Skin of body (tissue), 2 donors: ENCODE data around the gene SLC38A5. TPM values are rescaled to one million over a fixed set of nuclear protein-coding genes. Genes with fewer than 3 reads are reported as not detected.

Experiments
- DNase-seq: peaks from one replicate; lab custom pipeline; 2025; lab: John Stamatoyannopoulos, UW
- total RNA-seq: library from RNA; depleted of rRNA; stranded (reverse); fragments of >200 nt; gene quantifications from one replicate; pipeline ENCODE4 v1.2.3, GENCODE V29; 2014

The SLC38A5 gene
- total RNA-seq, 1 donor from 2014 or later = 5.9 TPM

DNA sequence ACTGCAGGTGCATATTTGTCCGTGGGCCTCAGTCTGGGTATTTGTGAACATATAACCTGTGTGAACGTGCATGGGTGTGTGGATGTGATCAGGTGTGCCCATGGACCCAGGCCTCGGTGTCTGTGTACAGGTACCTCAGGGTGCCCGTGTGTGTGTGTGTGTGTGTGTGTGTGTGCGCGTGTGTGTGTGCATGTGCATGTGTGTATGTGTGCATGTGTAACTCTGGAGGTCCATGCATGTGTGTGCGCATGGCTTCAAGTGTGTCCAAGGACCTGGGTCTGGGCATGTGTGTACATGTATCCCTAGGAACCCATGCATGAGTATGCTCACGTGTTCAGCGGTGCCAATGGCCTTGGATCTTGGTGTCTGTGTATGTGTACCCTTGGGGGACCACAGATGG is 21.7 kb upstream of the SLC38A5 start:
- no peak for DNase-seq

DNA sequence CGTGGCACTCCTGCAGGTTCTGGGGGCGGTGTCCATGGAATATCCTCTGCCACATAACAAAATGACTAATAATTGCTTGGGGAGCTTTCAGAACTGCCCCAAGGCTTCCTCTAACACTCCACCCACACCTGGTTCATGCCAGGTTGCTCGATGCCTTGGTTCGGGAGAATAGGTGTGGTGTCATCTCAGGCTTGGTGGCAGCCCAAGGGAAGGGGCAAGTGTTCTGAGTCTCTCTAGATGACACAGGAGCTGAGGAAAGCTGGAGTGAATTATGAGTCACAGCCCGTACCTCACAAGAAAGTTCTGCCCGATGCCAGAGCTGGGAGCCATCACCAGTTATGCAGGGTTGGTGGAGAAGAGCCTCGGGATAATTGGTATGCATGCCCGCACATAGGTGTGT is 20.6 kb upstream of the SLC38A5 start:
- DNase-seq = no peak

GRCh38 chrX:48489892-48490291 is 19.8 kb upstream of the SLC38A5 start:
- DNase-seq = no peak

DNA sequence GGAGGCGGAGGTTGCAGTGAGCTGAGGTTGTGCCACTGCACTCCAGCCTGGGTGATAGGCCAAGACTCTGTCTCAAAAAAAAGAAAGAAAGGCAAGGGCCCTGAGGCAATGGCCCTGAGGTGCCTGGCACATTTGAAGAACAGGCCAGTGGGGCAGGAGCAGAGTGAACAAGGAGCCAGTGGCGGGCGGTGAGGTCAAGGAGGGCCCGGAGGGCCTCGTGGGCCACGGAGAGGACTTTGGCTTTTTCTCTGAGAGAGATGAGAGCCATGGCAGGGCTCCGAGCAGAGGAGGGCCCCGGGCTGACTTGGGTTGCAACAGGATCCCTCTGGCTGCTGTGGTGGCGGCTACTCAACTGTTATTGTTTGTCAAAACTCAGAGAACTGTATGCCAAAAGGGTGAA is 19.2 kb upstream of the SLC38A5 start:
- no peak for DNase-seq

DNA sequence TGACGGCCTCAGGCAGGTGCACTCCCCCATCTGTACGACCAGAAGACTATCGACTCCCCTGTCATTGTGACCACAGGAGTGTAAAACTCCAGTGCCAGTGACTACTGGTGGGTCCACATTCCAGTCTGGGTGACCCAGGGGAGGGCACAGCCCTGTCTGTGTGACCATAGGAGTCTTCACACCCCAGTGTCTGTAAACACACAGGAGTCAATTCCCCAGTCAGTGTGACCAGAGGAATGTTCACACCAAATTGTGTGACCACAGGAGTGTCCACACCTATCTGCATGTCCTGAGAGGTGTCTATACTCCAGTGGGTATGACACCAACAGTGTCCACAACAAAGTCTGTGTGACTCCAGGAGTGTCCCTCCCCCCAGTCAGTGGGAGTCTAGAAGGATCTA is 18.0 kb upstream of the SLC38A5 start:
- no peak for DNase-seq

DNA sequence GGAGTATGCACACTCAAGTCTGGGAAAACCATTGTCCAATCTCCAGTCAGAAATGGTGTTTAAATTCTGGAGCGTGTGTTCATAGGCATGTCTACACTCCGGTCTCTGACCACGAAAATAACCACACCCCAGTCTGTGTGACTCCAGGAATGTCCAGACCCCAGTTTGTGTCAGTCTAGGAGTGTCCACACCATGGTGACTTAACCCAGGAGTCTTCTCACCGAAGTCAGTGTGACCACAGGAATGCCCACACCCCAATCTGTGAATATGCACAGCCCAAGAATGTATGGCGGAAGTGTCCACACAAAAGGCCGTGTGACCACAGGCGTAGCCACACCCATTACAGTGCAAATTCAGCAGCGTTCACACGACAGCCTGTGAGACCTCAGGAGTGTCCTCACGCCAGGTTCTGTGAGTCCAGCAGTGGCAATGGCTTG is 17.3 kb upstream of the SLC38A5 start:
- no peak for DNase-seq

GRCh38 chrX:48482526-48482925 is 12.5 kb upstream of the SLC38A5 start:
- DNase-seq = no peak

- DNase-seq = no peak
Measured at GRCh38 chrX:48480583-48480982, 10.5 kb upstream of the SLC38A5 start.

GRCh38 chrX:48480142-48480541 is 10.1 kb upstream of the SLC38A5 start:
- DNase-seq = no peak

- no peak for DNase-seq
Measured at GRCh38 chrX:48478806-48479205, 8.7 kb upstream of the SLC38A5 start.

DNA sequence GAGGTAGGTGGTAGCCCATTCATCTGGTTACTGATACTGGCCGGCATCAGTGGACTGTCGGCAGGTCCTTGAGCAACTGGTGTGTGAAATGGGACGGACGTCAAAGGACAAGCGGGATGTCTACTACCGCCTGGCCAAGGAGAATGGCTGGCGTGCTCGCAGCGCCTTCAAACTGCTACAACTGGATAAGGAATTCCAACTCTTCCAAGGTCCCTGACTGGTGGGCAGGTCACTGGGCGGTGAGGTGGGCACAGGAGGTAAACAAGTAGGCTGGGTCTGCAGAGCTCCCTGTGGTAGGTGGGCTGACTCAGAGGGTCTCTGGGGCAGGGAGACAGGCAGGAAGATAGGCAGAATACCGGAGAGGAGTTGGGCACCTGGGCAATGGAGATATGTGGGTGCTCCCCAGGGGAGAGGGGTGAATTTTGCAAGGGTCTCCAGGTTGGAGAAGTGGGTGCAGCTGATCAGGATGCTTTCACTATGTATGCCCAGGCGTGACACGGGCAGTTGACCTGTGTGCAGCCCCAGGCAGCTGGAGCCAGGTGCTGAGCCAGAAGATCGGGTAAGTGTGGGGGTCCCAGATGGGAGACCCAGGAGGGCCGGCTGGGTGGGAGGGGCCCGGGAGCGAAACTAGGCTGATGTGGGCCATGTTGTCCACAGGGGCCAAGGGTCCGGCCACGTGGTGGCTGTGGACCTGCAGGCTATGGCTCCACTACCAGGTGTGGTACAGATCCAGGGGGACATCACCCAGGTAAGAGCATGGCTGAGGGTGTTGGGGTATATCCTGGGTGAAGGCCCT is 8.1 kb upstream of the SLC38A5 start:
- DNase-seq = no peak

- DNase-seq = no peak
Measured at GRCh38 chrX:48476919-48477318, 6.9 kb upstream of the SLC38A5 start.

DNA sequence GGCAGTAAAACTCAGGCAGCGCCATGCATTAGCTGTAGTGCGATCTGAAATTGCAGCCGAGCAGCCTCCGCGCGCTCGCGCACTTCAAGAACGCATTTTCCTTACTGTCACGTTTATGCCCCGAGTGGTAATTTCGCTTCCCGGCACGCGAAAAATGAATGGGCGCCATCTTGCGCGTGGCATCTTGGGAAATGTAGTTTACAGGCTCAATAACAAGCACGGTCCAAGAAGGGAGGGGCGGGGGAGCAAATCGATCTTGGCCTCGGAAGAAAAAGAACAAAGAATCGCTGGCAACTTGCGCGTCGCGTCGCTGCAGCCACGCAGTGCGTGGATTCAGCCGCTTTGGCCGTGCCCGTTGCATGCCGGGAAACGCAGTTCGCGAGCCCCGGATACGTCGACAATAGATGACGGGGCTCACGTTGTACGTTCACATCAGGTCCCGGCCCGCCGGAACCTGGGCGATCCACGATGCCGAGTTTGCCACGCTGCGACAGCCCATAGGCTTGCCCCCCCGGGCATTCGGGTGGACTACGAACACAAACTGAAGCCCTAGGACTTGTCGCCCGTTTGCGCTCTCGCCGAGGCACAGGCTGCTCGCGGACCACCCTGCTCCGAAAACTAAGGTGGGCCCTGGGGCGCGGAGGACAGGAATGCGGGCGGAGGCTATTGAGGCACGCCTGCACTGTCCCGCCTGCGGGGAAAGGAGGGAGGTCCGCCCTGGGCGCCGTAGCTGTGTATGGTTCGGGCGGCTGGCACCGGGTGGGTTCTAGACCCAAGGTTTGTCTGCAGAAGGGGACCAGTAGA is 5.9 kb upstream of the SLC38A5 start, which contains the start of gene FTSJ1:
TSS of gene FTSJ1 (plus strand) at position 426 of the 804 bp plus-strand sequence. CDS start 1,849 bp downstream, outside the sequence.
- peak; percentile 85 for DNase-seq

DNA sequence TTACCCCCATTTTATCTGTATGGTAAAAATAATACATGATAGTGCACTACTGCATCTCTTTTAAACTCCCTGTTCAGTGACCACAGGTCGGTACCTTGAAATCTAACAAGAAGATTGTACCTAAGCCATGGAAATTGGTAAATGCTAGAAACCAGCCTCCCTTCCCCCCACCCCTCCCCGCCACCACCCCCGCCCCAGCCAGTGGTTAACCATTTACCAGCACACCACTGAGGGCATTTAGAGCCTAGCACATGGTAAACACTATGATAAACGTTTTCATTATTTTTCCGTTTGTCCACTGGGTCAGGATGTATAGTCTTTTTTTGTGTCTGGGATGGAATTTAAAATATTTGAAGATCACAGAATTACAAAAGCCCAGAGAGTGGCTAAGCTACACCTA is 5.2 kb upstream of the SLC38A5 start:
- no peak for DNase-seq

GRCh38 chrX:48474581-48474980 is 4.5 kb upstream of the SLC38A5 start:
- DNase-seq = no peak

GRCh38 chrX:48474127-48474526 is 4.1 kb upstream of the SLC38A5 start:
- no peak for DNase-seq

GRCh38 chrX:48473704-48473990 is 3.6 kb upstream of the SLC38A5 start:
- no peak for DNase-seq

DNA sequence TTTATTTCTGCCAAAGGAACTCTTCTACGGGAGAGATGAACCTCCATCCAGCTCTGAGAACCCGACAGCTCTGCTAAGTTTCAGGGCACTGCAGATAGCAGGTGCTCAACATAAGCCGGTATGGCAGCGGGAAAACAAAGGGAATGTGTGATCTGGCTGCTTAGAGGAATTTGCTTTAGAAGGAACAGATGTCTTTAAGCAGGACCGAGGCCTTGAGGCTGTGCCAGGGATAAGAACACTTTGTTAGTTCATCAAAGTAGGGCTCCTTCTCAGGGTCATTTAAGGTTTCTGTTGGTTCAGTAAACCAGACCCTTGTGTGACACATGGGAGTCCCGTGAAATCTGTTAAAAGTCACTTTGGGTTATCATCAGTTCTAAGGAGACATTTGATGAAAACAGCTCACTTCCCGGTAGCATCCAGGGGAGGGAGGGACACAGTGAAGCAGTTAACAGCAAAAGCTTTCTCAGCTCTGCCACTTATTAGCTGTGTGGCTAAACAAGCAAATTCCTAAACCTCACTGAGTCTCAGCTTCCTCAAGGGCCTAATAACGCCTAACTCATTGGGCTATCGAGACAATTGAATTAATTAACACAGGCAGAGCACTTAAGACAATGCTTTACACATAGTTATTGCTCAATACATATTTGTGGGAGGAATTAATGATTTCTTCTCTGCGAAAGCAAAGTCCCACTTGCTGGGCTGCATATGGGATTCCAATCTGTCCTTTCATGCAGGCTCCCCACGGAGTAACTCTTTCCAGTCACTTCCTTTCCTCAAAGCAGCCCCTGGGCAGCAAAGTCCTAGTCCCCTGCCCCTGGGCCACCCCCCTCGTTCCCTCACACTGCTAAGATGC is 3.0 kb upstream of the SLC38A5 start:
- DNase-seq = no peak

DNA sequence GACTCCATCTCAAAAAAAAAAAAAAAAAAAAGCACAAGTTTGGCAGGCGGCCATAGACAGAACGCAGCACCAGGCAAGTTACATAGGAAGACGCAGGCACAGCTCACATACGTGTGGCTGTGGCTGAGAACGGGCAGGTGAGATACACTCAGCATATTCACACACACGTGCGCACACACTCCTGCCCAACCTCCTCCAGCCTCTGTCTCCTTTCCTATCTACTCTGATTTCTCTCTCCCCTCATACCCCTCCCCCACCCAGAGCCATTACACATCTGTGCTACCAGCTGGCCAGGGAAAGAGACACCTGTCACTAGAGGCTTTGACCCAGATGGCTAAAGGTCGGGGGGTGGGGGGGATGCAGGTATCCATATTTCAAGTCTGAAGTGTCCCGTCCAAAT is 2.2 kb upstream of the SLC38A5 start:
- no peak for DNase-seq

DNA sequence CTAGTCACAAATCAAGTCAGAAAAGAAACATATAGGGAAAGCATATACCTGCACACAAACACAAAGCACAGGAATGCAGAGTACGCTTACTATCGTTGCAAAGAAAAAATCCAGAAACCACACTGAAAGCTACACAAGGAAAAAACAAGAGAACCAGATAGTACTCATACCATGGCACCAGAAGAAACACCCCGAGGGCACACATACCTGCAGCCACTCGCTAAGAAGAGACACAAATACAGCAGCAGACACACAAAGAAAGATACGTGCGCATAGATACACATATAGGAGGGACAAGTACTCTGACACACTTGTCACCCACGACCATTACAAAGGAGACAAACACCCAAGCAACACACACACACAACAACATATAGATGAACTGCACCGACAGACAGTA is 1.4 kb upstream of the SLC38A5 start:
- no peak for DNase-seq

GRCh38 chrX:48470833-48471118 is 716 bp upstream of the SLC38A5 start:
- DNase-seq = no peak
